HCEC 1CT (cell line): Measurements from ENCODE around the gene ARL9.
A peak's percentile ranks its signal among the peaks of the same experiment; 100 is the strongest.

Source experiments
- DNase-seq: peaks from one replicate; pipeline ENCODE4 v3.0.0-alpha.2; 2017

Gene ARL9

GRCh38 chr4:56505269-56506130 lies at the start of gene ARL9:
Gene ARL9, plus strand, starts transcription at chr4:56505791. Its CDS starts 72 bp downstream, at chr4:56505863.
- peak; percentile 45 for DNase-seq

GRCh38 chr4:56460085-56460484 lies 45.5 kb upstream of the ARL9 start:
- no peak for DNase-seq

- DNase-seq: no peak
These were observed 43.4 kb upstream of the ARL9 start for GRCh38 chr4:56462157-56462556.

- no peak for DNase-seq
These were observed 41.9 kb upstream of the ARL9 start for GRCh38 chr4:56463711-56464110.

- DNase-seq: no peak
These were observed 41.0 kb upstream of the ARL9 start for GRCh38 chr4:56464581-56464980.

GRCh38 chr4:56465599-56466295 lies 39.8 kb upstream of the ARL9 start:
- DNase-seq: peak; percentile 30

GRCh38 chr4:56466296-56466761 lies 39.3 kb upstream of the ARL9 start:
- peak; percentile 74 for DNase-seq

GRCh38 chr4:56466910-56467283 lies 38.7 kb upstream of the ARL9 start:
- no peak for DNase-seq

GRCh38 chr4:56467284-56468096 lies 38.1 kb upstream of the ARL9 start, which contains the start of gene SRP72:
Gene SRP72, plus strand, starts transcription at chr4:56467617. Its CDS starts 19 bp downstream, at chr4:56467636.
- peak; percentile 78 for DNase-seq

- DNase-seq: peak; percentile 18
These were observed 37.5 kb upstream of the ARL9 start for GRCh38 chr4:56468097-56468422.

GRCh38 chr4:56469489-56470210 lies 35.9 kb upstream of the ARL9 start:
- no peak for DNase-seq

GRCh38 chr4:56475917-56476316 lies 29.7 kb upstream of the ARL9 start:
- DNase-seq: no peak

GRCh38 chr4:56477192-56477702 lies 28.3 kb upstream of the ARL9 start:
- DNase-seq: no peak

GRCh38 chr4:56480691-56481090 lies 24.9 kb upstream of the ARL9 start:
- no peak for DNase-seq

GRCh38 chr4:56496241-56496640 lies 9.3 kb upstream of the ARL9 start:
- DNase-seq: no peak

GRCh38 chr4:56511098-56511497 lies 5.5 kb downstream of the ARL9 start:
- DNase-seq: no peak

- DNase-seq: peak; percentile 45
These were observed 6.6 kb downstream of the ARL9 start for GRCh38 chr4:56512166-56512565.

- no peak for DNase-seq
These were observed 7.9 kb downstream of the ARL9 start for GRCh38 chr4:56513517-56513916.

- peak; percentile 72 for DNase-seq
These were observed 24.9 kb downstream of the ARL9 start for GRCh38 chr4:56530269-56531148.

GRCh38 chr4:56531149-56531770 lies 25.7 kb downstream of the ARL9 start:
- no peak for DNase-seq

- DNase-seq: no peak
These were observed 26.2 kb downstream of the ARL9 start for GRCh38 chr4:56531823-56532222.
